HepG2 (cell line): ENCODE results near the gene SEPHS2. TPM values are rescaled to one million over a fixed set of nuclear protein-coding genes. Genes with fewer than 3 reads are reported as not detected.

ENCODE experiments used
- HOXA3 ChIP-seq: sonication (generic); formaldehyde crosslinking; IDR thresholded peaks from 2 replicates; pipeline ENCODE4 v1.5.0; 2020; ENCODE audit warnings: missing genetic modification reagents
- IRF9 ChIP-seq: sonication (generic); formaldehyde crosslinking; IDR thresholded peaks from 2 replicates; pipeline ENCODE4 v1.8.0; 2022; ENCODE audit warnings: missing genetic modification reagents, mild to moderate bottlenecking, borderline replicate concordance
- JARID2 ChIP-seq: sonication (generic); formaldehyde crosslinking; IDR thresholded peaks from 2 replicates; pipeline ENCODE4 v1.8.1; 2023; ENCODE audit warnings: missing genetic modification reagents, inconsistent platforms; ENCODE audit not compliant: insufficient replicate concordance
- KDM5B ChIP-seq: sonication (generic); formaldehyde crosslinking; IDR thresholded peaks from 2 replicates; pipeline ENCODE4 v1.4.0; 2020; ENCODE audit warnings: missing genetic modification reagents, mild to moderate bottlenecking, borderline replicate concordance
- KLF16 ChIP-seq, 2 experiments: sonication (generic) in 1 of 2; formaldehyde crosslinking in 1 of 2; IDR thresholded peaks; 2 replicates each; pipeline versions ENCODE4 v1.6.1 to v1.8.0; 2016 to 2023; ENCODE audit warnings: missing genetic modification reagents in 2 of 2, missing compliant biosample characterization in 1 of 2
- MLLT10 ChIP-seq: sonication (generic); formaldehyde crosslinking; IDR thresholded peaks from 2 replicates; pipeline ENCODE4 v1.4.0; 2020; ENCODE audit warnings: missing genetic modification reagents
- NCOR1 ChIP-seq: fragments of 200-600 bp; sonication (generic); IDR thresholded peaks from 2 replicates; pipeline ENCODE4 v1.7.0; 2017; ENCODE audit warnings: antibody characterized with exemption, low read length, borderline replicate concordance
- NR2F2 ChIP-seq: IDR thresholded peaks from 2 replicates; pipeline ENCODE4 v1.6.1; 2012; ENCODE audit warnings: low read depth, inconsistent platforms, borderline replicate concordance
- POLR2AphosphoS5 ChIP-seq: IDR thresholded peaks from 2 replicates; pipeline ENCODE4 v1.6.1; 2012; ENCODE audit warnings: low read depth, low read length
- PPARG ChIP-seq: conservative IDR thresholded peaks from 2 replicates; pipeline ENCODE4 v1.6.1; 2016; ENCODE audit warnings: missing biosample characterization, missing genetic modification reagents
- SMAD9 ChIP-seq: sonication (generic); formaldehyde crosslinking; IDR thresholded peaks from 2 replicates; pipeline ENCODE4 v1.5.1; 2020; ENCODE audit warnings: mild to moderate bottlenecking, missing genetic modification reagents
- TGIF2 ChIP-seq: IDR thresholded peaks from 2 replicates; pipeline ENCODE4 v1.6.1; 2016; ENCODE audit warnings: control low read depth, missing compliant biosample characterization
- ZFP36 ChIP-seq: fragments of 150-350 bp; IDR thresholded peaks from 2 replicates; pipeline ENCODE4 v1.6.1; 2018; ENCODE audit warnings: borderline replicate concordance, low read length, low read depth; ENCODE audit not compliant: partially characterized antibody
- ZFP36L2 ChIP-seq: sonication (generic); formaldehyde crosslinking; IDR thresholded peaks from 2 replicates; pipeline ENCODE4 v1.4.0; 2020; ENCODE audit warnings: missing genetic modification reagents
- ZFX ChIP-seq: sonication (generic); formaldehyde crosslinking; IDR thresholded peaks from 2 replicates; pipeline ENCODE4 v1.4.0; 2020; ENCODE audit warnings: mild to moderate bottlenecking, low read depth, missing genetic modification reagents, moderate library complexity
- ZNF232 ChIP-seq: sonication (generic); formaldehyde crosslinking; IDR thresholded peaks from 2 replicates; pipeline ENCODE4 v1.4.0; 2020; ENCODE audit warnings: missing genetic modification reagents, borderline replicate concordance
- ZNF280D ChIP-seq: sonication (generic); formaldehyde crosslinking; IDR thresholded peaks from 2 replicates; pipeline ENCODE4 v1.5.1; 2020; ENCODE audit warnings: mild to moderate bottlenecking, missing genetic modification reagents
- ZNF446 ChIP-seq: sonication (generic); formaldehyde crosslinking; IDR thresholded peaks from 2 replicates; pipeline ENCODE4 v1.5.0; 2020; ENCODE audit warnings: mild to moderate bottlenecking, missing genetic modification reagents
- ZNF660 ChIP-seq: sonication (generic); formaldehyde crosslinking; IDR thresholded peaks from 2 replicates; pipeline ENCODE4 v1.5.1; 2020; ENCODE audit warnings: mild to moderate bottlenecking, low read depth, missing genetic modification reagents, borderline replicate concordance
- ZNF710 ChIP-seq: sonication (generic); formaldehyde crosslinking; IDR thresholded peaks from 2 replicates; pipeline ENCODE4 v1.5.0; 2020; ENCODE audit warnings: mild to moderate bottlenecking, missing genetic modification reagents, borderline replicate concordance
- ZNF800 ChIP-seq: sonication (generic); formaldehyde crosslinking; IDR thresholded peaks from 2 replicates; pipeline ENCODE4 v1.4.0; 2020; ENCODE audit warnings: missing genetic modification reagents
- polyA plus RNA-seq, 8 experiments: library from polyadenylated mRNA; depleted of rRNA in 3 of 8; stranded (reverse) in 7 of 8; unstranded in 1 of 8; fragments of >200 nt; fragmentation: Illumina TruSeq in 4 of 8; extraction: Trizol in 4 of 8; gene quantifications; 2 replicates each; pipeline versions ENCODE4 v1.2.1 to v1.2.3, GENCODE V29; 2011 to 2016; ENCODE audit warnings: low read depth in 4 of 8, missing spikeins in 1 of 8, mixed read lengths in 1 of 8; ENCODE audit not compliant: insufficient read depth in 1 of 8
- total RNA-seq, 5 experiments: library from RNA; depleted of rRNA; stranded (reverse); fragments of >200 nt; fragmentation: Illumina TruSeq; extraction: Trizol; gene quantifications; 2 replicates each; pipeline ENCODE4 v1.2.3, GENCODE V29; 2016; ENCODE audit warnings: low read depth in 1 of 5

The SEPHS2 gene
- total and polyA plus RNA-seq, 2 of the 13 experiments (the other 11 are each of a cell fraction or from before 2014, with no cell fraction given): 20.7 to 127 TPM

- TF ChIP-seq KLF16 (CRISPR knock-in tag; IDR thresholded peaks at IDR 0.05): peak in 1 of 2 experiments; percentile 95; a peak in 2 of 4 replicates
- peak; percentile 25; the same call in 1 of the 2 replicates for TF ChIP-seq NR2F2
- peak; percentile 21; the same call in 1 of the 2 replicates for TF ChIP-seq ZNF232 (CRISPR knock-in tag)
- peak; percentile 25 for TF ChIP-seq JARID2 (CRISPR knock-in tag)
- TF ChIP-seq ZNF660: no peak
- peak; percentile 84 for TF ChIP-seq HOXA3 (CRISPR knock-in tag)
- TF ChIP-seq TGIF2 (CRISPR knock-in tag): peak; percentile 76
- peak; percentile 61; the same call in 1 of the 2 replicates for TF ChIP-seq KDM5B (CRISPR knock-in tag)
- TF ChIP-seq PPARG (CRISPR knock-in tag): 0 out of 2 replicates have a peak, but pooled peaks have one; percentile 35
- TF ChIP-seq ZFP36L2 (CRISPR knock-in tag): no peak
- TF ChIP-seq ZNF710 (CRISPR knock-in tag): no peak
- TF ChIP-seq ZNF446 (CRISPR knock-in tag): peak; percentile 91
- 0 out of 2 replicates have a peak, but pooled peaks have one; percentile 10 for TF ChIP-seq NCOR1
- TF ChIP-seq IRF9: peak; percentile 81
- no peak for TF ChIP-seq ZFP36
- TF ChIP-seq ZNF800 (CRISPR knock-in tag): peak; percentile 69; the same call in 1 of the 2 replicates
- TF ChIP-seq ZNF280D (CRISPR knock-in tag): no peak
- TF ChIP-seq POLR2AphosphoS5: peak; percentile 41; the same call in 1 of the 2 replicates
- peak; percentile 95 for TF ChIP-seq ZFX (CRISPR knock-in tag)
- TF ChIP-seq MLLT10: no peak
- TF ChIP-seq SMAD9 (CRISPR knock-in tag): 0 out of 2 replicates have a peak, but pooled peaks have one; percentile 53
These were observed 50.3 kb downstream of the SEPHS2 start, which contains the start of gene ZNF48 (continued) for GRCh38 chr16:30395155-30395991.
